H1 (cell line): ENCODE results near the gene MACROD1. TPM values are rescaled to one million over a fixed set of nuclear protein-coding genes. Genes with fewer than 3 reads are reported as not detected.

Experiments
- MAFK ChIP-seq: IDR thresholded peaks from 2 replicates; pipeline ENCODE4 v1.6.1; 2012; ENCODE audit warnings: low read depth, mild to moderate bottlenecking, improper control_type of control experiment, low read length
- SUZ12 ChIP-seq: fragments of 200-600 bp; sonication (generic); IDR thresholded peaks from 2 replicates; pipeline ENCODE4 v1.6.1; 2012; ENCODE audit warnings: mild to moderate bottlenecking, inconsistent platforms, low read length, moderate library complexity, mixed read lengths
- TAF7 ChIP-seq: optimal IDR thresholded peaks from 2 replicates; pipeline ENCODE3; 2011; ENCODE audit warnings: low read depth, mild to moderate bottlenecking, inconsistent platforms, low read length, moderate library complexity, borderline replicate concordance
- TEAD4 ChIP-seq: IDR thresholded peaks from 2 replicates; pipeline ENCODE4 v1.6.1; 2012; ENCODE audit warnings: low read depth, low read length, inconsistent platforms, mixed read lengths
- polyA plus RNA-seq, 7 experiments: library from polyadenylated mRNA; depleted of rRNA in 3 of 7; stranded (reverse) in 5 of 7; unstranded in 2 of 7; fragments of >200 nt in 5 of 7; fragments of 200-250 nt in 2 of 7; gene quantifications; 1 replicate in 5 of 7; 2 replicates in 1 of 7; 4 replicates in 1 of 7; pipeline versions ENCODE4 v1.2.1 to v1.2.3, GENCODE V29; 2011 to 2013; ENCODE audit warnings: missing spikeins in 2 of 7, mixed read lengths in 2 of 7
- total RNA-seq: library from RNA; stranded (reverse); fragmentation: NEBNext Ultra II Directional; extraction: Animal tissue kit (Norgen Biotek cat#: 25700); gene quantifications from 2 replicates; pipeline ENCODE4 v1.2.1, GENCODE V29; 2021

MACROD1 gene
- total and polyA plus RNA-seq, 2 of the 8 experiments (the other 6 are each of a cell fraction or from before 2014, with no cell fraction given): 19.5 to 34.1 TPM

DNA sequence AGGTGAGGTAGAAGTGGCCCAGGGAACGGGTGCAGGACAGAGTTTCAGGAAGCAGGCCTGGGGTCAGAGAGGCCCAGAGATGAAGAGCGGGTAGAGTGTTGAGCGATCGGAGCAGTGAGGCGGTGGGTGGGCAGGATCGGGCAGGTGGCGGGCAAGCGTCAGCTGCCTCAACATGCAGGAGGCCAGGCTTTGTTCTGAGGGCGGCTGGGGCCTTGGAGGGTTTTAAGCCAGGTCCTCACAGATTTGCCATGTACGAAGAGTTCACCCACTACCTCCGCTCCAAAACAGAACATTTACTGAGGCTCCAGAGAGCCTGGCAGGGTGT is 100.8 kb downstream of the MACROD1 start (continued):
- no peak for TF ChIP-seq MAFK
- no peak for TF ChIP-seq SUZ12
- TF ChIP-seq TEAD4: no peak
- TF ChIP-seq TAF7: no peak
